ENCODE results near the gene NAPEPLD.
"Not testable (repeated sequence)": the region's sequence is repeated elsewhere in the genome, so short reads cannot be mapped to it uniquely, and the experiment has no call there.

The NAPEPLD gene

DNA sequence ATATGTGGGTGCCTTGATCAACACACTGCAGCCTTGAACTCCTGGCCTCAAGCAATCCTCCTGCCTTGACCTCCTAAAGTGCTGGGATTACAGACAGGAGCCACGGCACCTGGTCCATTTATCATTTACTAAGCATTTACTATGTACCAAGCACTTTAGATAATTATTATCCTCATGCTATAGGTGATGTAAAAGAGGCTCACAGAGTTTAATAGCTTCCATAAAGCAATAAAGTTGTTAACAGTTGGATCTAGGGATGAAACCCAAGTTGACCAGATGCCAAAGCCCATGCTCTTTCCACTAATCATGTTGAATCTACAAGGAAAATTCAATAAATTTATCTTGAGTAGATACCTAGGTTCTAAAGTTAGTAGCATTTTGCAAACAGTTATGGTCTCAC, 5.0 kb downstream of the NAPEPLD start:
- DNase-seq: no peak

DNA sequence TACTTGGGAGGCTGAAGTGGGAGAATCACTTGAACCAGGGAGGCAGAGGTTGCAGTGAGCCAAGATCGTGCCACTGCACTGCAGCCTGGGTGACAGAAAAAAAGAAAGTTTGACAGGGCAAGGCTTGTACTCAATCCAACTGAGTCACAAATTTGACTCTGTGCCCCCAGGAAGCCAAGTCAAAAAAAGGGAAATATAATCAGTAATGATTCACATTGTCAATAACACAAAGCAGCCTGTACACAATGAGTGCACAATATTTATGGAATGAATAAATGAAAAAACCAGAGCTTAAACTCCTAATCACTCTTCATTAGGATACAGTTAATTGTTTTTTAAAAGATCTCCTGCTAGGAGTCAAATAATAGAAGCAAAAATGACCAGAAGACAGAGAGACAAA, 6.4 kb downstream of the NAPEPLD start:
- DNase-seq: no peak

DNA sequence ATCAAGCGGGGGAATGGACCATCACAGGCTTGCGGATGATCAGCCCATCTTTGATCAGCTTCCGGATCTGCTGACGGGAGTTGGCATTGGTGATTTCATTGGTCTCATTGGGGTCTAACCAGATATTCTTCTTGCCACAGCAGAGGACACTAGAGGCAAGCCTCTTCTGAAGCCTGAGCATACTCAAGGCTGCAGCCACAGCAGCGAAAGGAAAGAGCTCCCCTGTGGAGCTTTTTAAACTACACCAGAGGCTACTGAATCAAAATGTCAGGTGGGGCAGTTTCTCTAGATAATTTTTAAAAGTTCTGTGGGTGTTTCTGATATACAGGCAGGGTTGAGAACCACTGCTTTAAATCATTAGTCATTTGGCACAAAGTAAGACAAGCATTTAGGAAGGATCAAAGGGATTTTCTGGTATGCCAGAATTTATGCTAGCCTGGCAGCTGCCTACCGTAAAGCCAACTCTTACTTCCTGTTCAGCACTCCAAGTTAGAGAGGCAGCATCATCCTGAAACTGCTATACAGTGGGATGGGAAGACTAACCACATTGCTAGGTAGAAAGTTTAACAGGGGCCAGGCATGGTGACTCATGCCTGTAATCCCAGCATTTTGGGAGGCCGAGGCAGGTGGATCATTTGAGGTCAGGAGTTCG, 7.0 kb downstream of the NAPEPLD start:
- no peak for DNase-seq

DNA sequence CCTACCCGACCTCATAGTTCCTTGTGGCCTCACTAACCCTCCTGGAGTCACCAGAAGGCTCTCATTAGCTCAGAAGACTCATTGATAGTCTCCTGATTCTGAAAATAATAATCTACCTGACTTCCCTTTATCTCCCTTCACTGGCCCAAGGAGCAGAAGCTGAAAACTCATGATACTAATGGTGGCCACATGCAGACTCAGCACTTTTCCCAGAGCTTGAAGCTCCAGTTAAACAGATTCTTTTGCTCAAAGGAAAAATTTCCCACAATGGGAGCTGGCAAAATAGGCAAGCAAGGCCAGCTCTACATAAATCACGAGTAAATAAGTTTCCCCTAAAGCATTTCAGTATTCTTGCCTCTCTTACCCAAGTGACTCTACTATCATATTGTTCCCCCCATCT, 8.2 kb downstream of the NAPEPLD start:
- no peak for DNase-seq

DNA sequence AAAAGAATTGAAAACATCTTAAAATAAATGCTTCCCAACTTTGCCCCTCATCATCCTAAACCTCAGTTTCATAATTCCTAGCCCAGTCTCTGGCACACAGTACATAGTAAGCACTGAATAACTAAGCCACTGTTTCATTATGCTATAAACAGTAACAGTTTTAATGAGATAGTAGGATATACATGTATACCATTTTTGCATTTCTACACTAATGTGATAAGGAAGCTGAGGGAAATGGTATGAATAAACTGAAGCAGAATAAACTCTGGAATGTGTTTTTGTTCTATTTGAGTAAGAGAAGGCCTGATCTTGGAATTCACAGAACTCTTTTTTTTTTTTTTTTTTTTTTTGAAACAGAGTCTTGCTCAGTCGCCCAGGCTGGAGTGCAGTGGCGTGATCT, 8.8 kb downstream of the NAPEPLD start:
- DNase-seq: no peak

DNA sequence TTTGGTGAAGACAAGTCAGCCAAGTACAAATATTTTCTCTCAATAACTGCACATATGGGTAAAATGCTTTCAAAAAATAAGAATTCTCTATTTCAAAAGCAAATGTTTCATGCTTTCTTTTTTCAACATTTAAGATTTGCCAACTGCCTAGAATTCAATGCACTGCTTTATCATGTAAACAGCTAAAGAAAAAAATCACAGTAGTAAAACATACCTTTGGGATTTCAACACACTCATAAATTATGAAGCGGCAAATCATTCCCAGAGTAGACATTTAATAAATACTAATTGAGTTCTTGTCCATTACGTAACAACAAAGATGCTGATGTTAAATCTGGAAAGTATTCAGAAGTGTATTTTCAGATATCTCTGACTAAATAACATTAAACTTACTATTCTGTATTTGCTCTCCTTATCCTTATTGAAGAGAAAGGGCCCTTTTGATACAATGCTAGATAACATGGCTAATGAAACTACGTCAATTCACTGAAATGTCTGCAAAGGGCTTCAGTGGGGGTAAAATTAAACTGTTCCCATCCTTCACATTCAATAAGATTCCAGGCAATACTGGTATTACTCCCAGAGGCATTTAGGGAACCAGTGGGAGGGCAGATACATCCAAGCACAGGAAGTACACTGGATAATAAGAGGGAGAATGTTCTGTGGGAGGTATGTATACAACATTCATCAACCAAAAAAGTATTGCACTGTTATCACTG, 13.9 kb downstream of the NAPEPLD start:
- no peak for DNase-seq

DNA sequence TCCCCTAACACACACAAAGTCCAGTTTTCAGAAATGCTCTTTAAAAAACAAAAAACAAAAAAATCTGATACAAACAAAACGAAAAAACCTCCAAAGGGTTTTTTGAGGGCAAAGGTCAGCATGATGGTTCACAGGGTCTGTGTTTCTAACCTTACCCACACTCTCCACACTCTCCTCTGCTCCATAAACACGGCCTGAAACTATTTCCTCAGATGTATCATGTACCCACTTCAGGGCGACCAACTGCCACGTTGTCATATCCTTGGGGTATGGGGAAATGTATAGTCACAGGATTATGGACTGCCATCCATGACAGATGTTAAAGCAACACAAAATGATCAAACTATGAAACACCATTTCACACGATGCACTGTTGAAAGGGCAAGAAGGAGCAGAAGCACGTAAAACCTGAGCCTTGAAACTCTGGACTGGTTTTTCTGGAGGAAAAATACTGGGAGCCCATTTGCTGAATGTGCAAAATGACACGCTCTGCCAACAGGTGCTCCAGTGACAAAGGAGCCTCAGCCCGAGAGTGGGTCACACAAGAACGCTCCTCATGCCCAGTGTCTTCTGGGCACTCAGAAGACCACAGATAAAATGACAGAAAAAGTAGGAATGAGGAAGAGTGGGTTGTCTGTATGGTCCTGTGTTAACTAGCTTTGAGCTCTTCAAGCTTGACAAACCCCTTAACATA, 15.8 kb downstream of the NAPEPLD start:
- peak in 1 of 2 experiments; percentile 11 for DNase-seq

DNA sequence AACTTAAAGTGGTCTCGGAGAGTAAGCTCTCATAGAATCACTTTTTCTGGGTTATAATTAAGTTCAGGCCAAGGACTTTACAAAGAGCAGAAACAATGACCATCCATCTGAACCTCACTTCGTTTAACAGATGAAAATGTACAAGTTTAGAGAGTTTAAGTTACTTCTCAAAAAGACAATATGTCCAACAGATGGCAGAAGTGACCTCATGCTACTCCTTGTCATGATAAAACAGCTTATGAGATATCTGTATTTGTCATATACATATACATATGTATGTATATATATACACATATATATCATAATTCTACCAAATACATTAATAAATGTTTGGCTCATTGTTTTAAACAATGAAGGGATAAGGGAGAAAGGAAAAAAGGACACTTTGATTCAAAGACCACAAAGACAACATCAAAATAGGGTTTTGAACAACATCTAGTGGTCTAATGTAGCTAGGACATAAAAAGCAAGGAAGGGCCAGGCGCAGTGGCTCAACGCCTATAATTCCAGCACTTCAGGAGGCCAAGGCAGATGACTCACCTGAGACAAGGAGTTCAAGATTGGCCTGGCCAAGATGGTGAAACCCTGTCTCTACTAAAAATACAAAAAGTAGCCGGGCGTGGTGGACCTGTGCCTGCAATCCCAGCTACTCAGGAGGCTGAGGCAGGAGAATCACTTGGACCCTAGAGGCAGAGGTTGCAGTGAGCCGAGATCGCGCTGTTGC, 17.8 kb downstream of the NAPEPLD start:
- no peak for DNase-seq

DNA sequence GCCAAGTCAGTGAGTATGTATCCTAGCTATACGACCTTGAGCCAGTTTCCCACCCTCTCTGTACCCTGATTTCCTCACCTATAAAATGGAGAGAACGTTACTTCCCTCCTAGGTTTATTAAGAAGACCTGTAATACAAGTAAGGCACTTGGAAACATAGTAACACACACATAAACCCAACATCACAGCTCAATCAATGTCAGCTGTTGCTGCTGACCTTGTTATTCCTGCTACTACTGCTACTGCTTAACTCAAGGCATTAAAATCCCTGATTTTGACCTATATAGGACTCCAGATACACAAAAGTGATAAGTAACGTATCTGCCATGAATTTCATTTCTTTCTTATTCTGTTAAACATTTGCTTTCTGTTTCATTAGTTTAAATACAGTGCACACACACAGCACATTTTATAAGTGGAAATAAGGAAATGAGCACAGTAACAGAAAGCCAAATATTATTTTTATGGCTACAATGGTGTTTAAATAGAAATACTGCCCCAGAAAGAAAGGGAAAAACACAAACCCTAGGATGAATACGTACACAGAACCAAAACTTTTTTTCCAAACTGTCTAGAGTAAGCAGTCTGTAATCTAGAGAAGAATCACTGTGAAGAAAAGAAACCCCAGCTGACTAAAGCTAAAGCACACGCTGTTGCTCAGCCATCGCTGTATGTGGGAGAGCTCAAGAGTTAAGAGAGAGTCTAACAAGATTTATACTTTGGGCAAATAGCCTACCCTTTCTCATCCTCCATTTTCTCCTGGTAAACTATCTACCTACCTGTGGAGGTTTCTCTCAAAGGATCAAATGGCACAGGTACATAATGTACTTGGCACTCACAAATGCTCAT, 19.0 kb downstream of the NAPEPLD start:
- DNase-seq: no peak

DNA sequence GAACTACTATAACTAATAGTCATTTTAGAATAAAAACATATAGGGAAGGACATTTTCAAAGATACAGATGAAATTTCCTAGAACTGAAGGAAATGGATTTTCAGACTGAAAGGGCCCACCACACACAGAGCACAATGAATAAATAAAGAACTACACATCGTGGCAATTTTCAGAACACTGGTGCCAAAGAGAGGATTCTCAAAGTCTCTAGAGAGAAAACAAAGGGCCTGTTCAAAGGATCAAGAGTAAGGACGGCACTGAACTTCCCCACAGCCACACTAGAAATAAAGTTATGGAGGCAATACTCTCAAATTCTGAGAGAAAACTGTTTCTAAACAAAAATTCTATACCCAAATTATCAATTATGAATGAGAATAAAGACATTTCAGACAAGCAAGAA, 21.9 kb downstream of the NAPEPLD start:
- DNase-seq: no peak

DNA sequence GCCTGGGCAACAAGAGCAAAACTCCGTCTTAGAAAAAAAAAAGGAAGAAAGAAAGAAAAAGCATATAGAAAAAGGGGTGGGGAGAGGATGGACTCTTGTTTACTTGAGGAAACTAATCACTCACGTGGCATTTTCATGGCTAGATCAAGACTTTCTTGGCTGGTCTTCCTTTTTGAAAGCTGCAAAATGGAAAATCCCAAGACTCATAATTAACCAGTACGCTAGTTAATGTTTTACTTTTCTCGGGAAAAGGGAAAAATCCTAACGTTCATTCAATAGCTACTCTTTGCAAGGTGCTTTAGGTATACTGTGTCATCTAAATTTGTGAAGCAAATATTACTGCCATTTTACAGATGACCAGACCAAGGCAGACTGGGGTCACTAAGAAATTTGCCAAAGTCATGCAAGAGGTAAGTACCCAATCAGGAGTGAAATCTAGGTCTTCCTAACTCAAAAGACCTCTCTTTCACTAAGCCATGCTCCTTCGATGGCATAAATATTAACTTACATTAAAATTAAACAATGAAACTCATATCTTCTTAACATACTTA, 24.4 kb downstream of the NAPEPLD start:
- no peak for DNase-seq

DNA sequence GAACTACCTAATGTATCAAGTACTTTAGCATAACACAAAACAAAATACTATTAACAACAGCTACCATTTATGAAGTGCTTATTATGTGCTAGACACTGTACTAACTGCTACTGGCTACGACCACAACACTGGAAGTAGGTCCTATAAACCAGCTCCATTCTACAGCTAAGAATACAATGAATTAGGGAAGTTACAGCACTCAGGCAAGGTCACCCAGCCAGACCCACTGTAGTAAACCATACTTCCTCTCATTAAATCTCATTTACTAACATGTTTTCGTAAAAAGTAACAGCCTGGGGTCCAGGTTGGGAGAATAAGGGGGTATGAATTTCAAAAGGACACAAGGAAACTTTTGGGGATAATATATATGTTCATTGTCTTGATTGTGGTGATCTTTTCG, 25.4 kb downstream of the NAPEPLD start:
- no peak for DNase-seq

DNA sequence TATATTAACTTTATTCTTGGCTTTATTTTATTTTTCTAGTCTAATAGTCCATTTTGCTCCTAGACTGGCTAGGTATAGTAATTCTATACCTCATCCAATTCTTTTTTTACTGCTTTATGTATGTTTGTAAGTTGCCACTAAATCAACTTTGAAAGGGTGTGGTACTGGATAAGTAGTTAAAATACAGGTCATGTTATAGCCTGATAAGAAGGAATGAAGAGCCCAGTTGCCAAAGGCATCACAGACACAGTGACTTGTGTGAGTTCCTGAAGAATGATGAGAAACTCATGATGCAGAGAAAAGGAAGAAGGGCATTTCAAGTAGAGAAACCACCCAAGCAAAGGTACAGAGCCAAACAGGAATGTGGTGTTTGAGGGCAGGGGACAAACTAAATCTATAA, 27.3 kb downstream of the NAPEPLD start:
- no peak for DNase-seq

DNA sequence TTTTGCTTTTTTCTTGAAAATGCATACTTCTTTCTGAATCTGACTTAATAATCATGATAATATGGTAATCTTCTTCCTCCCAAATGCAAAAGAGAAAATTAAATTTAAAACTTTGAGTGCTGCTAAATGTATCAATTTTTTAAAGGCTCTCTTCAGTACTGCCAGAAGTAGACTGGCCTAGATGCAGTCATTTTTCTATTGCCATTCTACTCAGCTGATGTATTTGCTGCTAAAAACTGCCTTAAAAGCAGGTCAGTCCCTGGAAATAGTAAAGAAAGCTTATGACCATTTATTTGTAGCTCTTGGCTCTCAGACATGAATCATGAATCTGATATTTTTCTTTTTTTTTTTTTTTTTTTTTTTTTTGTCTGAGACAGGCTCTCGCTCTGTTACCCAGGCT, 28.5 kb downstream of the NAPEPLD start:
- DNase-seq: no peak

DNA sequence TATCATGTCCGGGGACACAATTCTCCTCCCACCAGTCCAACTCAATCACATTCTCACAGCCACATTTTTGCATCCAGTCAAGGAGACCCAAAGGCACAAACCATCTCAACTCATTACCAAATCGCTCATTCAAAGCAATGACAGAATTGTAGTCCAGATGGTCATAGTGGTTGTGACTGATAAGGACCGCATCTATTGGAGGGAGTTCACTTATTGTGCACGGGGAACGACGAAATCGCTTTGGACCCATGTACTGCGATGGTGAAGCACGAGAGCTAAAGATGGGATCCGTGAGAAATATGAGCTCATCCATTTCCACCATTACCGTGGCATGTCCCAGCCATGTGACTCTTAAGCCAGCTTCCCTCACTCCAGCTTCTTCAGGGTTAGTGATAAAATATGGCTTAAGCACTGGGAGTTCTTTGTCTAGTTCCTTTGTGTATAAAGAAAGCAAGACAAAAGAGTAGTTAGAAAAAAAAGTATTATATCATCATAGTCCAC, 29.1 kb downstream of the NAPEPLD start:
- no peak for DNase-seq

DNA sequence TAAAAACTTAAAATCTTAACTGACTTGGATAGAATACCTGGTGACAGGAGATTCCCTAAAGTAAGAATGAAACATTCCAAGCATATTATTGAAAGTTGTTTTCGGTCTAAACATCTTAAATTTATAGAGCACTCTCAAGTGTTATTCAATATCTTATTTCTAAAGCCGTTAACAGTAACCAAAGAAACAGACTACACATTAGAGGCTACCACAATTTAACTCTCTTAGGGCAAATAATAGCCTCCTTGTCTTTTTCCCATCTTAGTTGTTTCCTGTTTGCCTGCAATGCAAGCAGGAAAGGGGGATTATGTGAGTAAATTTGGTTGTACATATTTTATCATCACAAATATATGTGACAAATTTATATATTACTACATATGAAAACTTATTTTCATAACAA, 31.4 kb downstream of the NAPEPLD start:
- no peak for DNase-seq

DNA sequence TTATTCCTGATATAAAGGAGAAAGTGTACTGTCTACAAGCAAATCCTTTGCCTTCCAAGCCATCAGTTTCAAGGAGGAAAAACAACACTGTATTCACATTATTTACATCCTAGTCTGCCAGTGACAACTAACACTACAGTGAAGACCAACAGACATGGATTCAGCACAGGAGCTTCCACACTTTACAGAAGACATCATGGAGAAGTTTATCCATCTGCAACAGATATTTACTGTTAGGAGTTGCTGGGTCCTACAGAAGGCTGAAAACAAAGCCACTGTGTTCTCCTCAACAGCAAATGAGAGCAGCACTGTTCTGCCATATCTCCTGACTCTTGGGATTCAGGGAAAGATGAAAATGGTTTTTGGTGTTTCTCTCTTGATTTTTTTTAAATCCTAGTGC, 31.9 kb downstream of the NAPEPLD start:
- no peak for DNase-seq

DNA sequence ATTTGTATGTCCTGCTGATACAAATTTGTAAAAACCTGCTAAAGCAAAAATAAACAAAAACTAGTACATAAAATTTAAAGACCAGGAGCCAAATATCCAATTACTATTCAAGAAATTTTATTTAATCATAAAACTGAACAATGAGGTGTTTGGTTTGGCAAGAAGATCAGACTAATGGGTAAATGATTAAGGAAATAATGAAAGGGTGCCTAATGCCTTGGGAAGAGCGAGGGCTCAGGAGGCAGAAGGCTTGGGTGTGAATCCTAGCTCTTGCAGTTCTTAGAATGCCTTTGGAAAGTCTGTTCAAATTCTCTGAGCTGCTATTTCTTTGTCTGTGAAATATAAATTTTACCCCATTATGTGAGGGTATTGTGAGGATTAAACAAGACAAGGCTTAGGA, 32.4 kb downstream of the NAPEPLD start:
- no peak for DNase-seq

DNA sequence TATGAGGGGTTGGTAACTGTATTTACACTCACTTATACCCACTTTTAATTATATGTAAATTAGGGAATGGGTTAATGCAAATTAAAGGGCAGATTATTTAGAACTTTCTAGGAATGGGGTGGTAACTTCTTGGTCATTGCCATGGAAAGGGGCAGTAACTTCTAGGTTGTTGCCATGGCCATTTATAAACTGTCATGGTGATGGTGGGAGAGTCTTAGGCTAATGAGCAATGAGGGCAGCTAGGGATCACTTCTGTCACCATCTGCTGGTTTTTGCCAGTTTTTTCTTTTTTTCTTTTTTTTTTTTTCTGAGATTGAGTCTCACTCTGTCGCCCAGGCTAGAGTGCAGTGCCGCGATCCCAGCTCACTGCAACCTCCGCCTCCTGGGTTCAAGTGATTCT, 33.1 kb downstream of the NAPEPLD start:
- DNase-seq: no peak

DNA sequence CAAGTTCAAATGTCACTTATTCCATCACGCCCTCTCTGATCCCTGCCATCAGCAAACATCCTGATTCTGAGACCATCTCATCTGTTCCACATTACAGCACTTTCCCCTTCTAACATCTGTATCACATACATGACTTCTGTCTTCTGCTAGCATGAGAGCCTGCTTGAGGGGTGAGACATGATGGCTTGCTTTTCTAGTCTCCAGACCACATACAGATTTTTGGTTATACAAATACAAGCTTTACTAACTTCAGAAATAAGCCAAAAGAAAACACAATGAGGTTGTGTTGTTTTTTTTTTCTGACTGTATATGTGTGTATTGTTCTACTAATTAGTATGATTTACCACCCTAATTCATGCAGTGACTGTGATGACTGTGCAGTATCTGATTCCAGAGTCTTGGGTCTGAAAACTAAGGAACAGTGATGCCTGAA, 34.3 kb downstream of the NAPEPLD start:
- DNase-seq: no peak

DNA sequence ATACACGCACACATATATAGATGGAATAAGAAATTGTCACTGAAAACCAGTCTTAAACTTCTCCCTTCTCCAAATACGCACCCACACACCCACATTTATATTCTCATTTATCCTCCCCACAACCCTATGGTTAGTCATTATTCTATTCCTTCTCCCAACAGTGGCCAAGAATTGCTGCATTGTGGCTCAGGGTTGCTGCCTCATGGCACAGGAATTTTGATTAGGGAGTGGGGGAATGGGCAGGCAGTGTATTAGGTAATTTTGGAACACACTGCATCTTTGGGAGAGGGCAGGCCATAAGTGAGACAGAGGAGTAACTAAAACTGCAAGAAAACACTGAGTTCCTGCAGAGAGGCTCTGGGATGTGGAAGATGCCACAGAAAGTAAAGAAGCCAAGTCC, 35.7 kb downstream of the NAPEPLD start:
- no peak for DNase-seq

DNA sequence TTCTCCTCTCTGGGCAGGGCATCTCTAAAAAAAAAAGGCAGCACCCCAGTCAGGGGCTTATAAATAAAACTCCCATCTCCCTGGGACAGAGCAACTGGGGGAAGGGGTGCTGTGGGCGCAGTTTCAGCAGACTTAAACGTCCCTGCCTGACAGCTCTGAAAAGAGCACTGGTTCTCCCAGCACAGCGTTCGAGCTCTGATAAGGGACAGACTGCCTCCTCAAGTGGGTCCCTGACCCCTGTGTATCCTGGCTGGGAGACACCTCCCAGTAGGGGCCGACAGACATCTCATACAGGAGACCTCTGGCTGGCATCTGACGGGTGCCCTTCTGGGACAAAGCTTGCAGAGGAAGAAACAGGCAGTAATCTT, 42.2 kb downstream of the NAPEPLD start:
- DNase-seq: not testable (repeated sequence)

Measured in NCI-H187 (cell line).